Measurements from ENCODE around the gene SIAE. TPM values are rescaled to one million over a fixed set of nuclear protein-coding genes. Genes with fewer than 3 reads are reported as not detected.

The SIAE gene
- total RNA-seq, 1 donor from 2014 or later: 5.3 TPM

- no peak overlapping the region for H3K4me3 Mint-ChIP-seq
- no peaks in the 10 kb centered on the region for H3K36me3 Mint-ChIP-seq (ENCODE audit: low read depth)
- H3K9me3 Mint-ChIP-seq: peaks cover 2% of the 10 kb centered on the region
- no peak for TF ChIP-seq CTCF (conservative IDR thresholded peaks at IDR 0.05)
- no peaks in the 10 kb centered on the region for H3K4me1 Mint-ChIP-seq
- no peak for DNase-seq (ENCODE audit: low read depth, low spot score)
- peaks cover 13% of the 10 kb centered on the region for H3K27me3 Mint-ChIP-seq (ENCODE audit: low read depth)
- no peak overlapping the region for H3K27ac Mint-ChIP-seq (ENCODE audit: unreplicated experiment)
Measured at GRCh38 chr11:124602193-124602592, 71.3 kb downstream of the SIAE start.

GRCh38 chr11:124600621-124601320 is 72.8 kb downstream of the SIAE start:
- Mint-ChIP-seq H3K36me3 (ENCODE audit: low read depth) (no peaks in the 10 kb centered on the region), H3K4me1 (no peaks in the 10 kb centered on the region), H3K4me3 (no peak overlapping the region), H3K27ac (ENCODE audit: unreplicated experiment) (no peak overlapping the region), H3K27me3 (ENCODE audit: low read depth) (peaks cover 24% of the 10 kb centered on the region), H3K9me3 (peaks cover 2% of the 10 kb centered on the region)
- no peak for TF ChIP-seq CTCF (conservative IDR thresholded peaks at IDR 0.05)
- DNase-seq (ENCODE audit: low read depth, low spot score): no peak

- Mint-ChIP-seq H3K27me3 (ENCODE audit: low read depth) (peaks cover 37% of the 10 kb centered on the region), H3K4me1 (no peaks in the 10 kb centered on the region), H3K36me3 (ENCODE audit: low read depth) (no peaks in the 10 kb centered on the region), H3K27ac (ENCODE audit: unreplicated experiment) (no peak overlapping the region), H3K4me3 (no peak overlapping the region), H3K9me3 (peaks cover 2% of the 10 kb centered on the region)
- DNase-seq (ENCODE audit: low read depth, low spot score): no peak
- no peak for TF ChIP-seq CTCF (conservative IDR thresholded peaks at IDR 0.05)
Measured at GRCh38 chr11:124597626-124598025, 75.9 kb downstream of the SIAE start.

- Mint-ChIP-seq H3K27me3 (ENCODE audit: low read depth) (peaks cover 43% of the 10 kb centered on the region), H3K36me3 (ENCODE audit: low read depth) (no peaks in the 10 kb centered on the region), H3K27ac (ENCODE audit: unreplicated experiment) (no peak overlapping the region), H3K9me3 (peaks cover 2% of the 10 kb centered on the region), H3K4me3 (no peak overlapping the region), H3K4me1 (no peaks in the 10 kb centered on the region)
- no peak for DNase-seq (ENCODE audit: low read depth, low spot score)
- no peak for TF ChIP-seq CTCF (conservative IDR thresholded peaks at IDR 0.05)
Measured at GRCh38 chr11:124595302-124595701, 78.2 kb downstream of the SIAE start.

- no peak overlapping the region for H3K27ac Mint-ChIP-seq (ENCODE audit: unreplicated experiment)
- H3K4me1 Mint-ChIP-seq: no peaks in the 10 kb centered on the region
- no peak for TF ChIP-seq CTCF (conservative IDR thresholded peaks at IDR 0.05)
- H3K36me3 Mint-ChIP-seq (ENCODE audit: low read depth): no peaks in the 10 kb centered on the region
- no peak for DNase-seq (ENCODE audit: low read depth, low spot score)
- H3K27me3 Mint-ChIP-seq (ENCODE audit: low read depth): peaks cover 44% of the 10 kb centered on the region
- H3K9me3 Mint-ChIP-seq: no peaks in the 10 kb centered on the region
- H3K4me3 Mint-ChIP-seq: no peak overlapping the region
Measured at GRCh38 chr11:124592627-124593026, 80.9 kb downstream of the SIAE start.
